HepG2 (cell line): ENCODE measurements around the gene MACROD2.

Source experiments
- BRF2 ChIP-seq: sonication (generic); formaldehyde crosslinking; IDR thresholded peaks from 2 replicates; pipeline ENCODE4 v1.8.1; 2022; ENCODE audit warnings: mild to moderate bottlenecking, missing genetic modification reagents
- CTCF ChIP-seq: sonication (generic); formaldehyde crosslinking; IDR thresholded peaks from 2 replicates; pipeline ENCODE4 v1.5.0; 2020; ENCODE audit warnings: mild to moderate bottlenecking, missing genetic modification reagents, moderate library complexity
- GABPA ChIP-seq, 2 experiments: IDR thresholded peaks; 2 replicates each; pipeline ENCODE4 v1.6.1; 2011 to 2016; ENCODE audit warnings: low read depth in 2 of 2, low read length in 1 of 2, missing biosample characterization in 1 of 2, missing genetic modification characterization in 1 of 2
- HOXA7 ChIP-seq: sonication (generic); formaldehyde crosslinking; IDR thresholded peaks from 2 replicates; pipeline ENCODE4 v1.8.1; 2022; ENCODE audit warnings: mild to moderate bottlenecking, missing genetic modification reagents, moderate library complexity
- IRF2 ChIP-seq: IDR thresholded peaks from 2 replicates; pipeline ENCODE4 v1.6.1; 2018; ENCODE audit warnings: missing genetic modification reagents, missing compliant biosample characterization
- JUNB ChIP-seq: sonication (generic); formaldehyde crosslinking; IDR thresholded peaks from 2 replicates; pipeline ENCODE4 v1.8.0; 2022; ENCODE audit warnings: missing genetic modification reagents, mild to moderate bottlenecking, borderline replicate concordance
- MXI1 ChIP-seq: IDR thresholded peaks from 3 replicates; pipeline ENCODE4 v1.6.1; 2012; ENCODE audit warnings: low read depth, low read length, inconsistent platforms, borderline replicate concordance
- POLR2A ChIP-seq, 2 experiments: IDR thresholded peaks; 2 replicates each; pipeline ENCODE4 v1.6.1; 2011; ENCODE audit warnings: low read depth in 2 of 2, low read length in 2 of 2, mild to moderate bottlenecking in 1 of 2, moderate library complexity in 1 of 2; ENCODE audit not compliant: insufficient read depth in 1 of 2
- ZBTB7A ChIP-seq: sonication (generic); formaldehyde crosslinking; IDR thresholded peaks from 2 replicates; pipeline ENCODE4 v1.8.0; 2022; ENCODE audit warnings: mild to moderate bottlenecking, missing genetic modification reagents
- ZC3H13 ChIP-seq: sonication (generic); formaldehyde crosslinking; IDR thresholded peaks from 2 replicates; pipeline ENCODE4 v1.8.1; 2023; ENCODE audit warnings: mild to moderate bottlenecking, missing genetic modification reagents, moderate library complexity
- ZC3H4 ChIP-seq: sonication (generic); formaldehyde crosslinking; IDR thresholded peaks from 2 replicates; pipeline ENCODE4 v1.4.0; 2020; ENCODE audit warnings: missing genetic modification reagents, borderline replicate concordance
- ZFP37 ChIP-seq: sonication (generic); formaldehyde crosslinking; IDR thresholded peaks from 2 replicates; pipeline ENCODE4 v1.4.0; 2020; ENCODE audit warnings: missing genetic modification reagents, borderline replicate concordance
- ZNF558 ChIP-seq: sonication (generic); formaldehyde crosslinking; IDR thresholded peaks from 2 replicates; pipeline ENCODE4 v1.9.0; 2022; ENCODE audit warnings: mild to moderate bottlenecking, missing genetic modification reagents, borderline replicate concordance

DNA sequence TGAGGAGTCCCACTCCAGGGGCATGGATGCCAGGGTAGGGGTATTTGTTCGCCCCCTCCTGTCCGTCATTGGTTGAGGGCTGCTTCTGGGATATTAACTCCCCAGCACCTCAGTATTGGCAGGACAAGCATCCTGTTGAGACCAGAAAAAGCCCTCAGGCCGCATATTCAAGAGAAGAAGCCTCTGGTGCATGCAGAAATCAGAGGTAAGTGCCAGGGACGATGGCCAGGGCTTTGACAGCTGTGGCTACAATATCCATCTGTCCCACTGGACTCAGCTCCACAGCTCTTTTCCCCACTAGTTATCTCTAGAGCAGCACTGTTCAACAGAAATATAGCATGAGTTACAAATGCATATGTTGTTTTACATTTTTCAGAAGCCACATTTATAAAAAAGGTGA, 1926.6 kb downstream of the MACROD2 start:
- TF ChIP-seq ZC3H4 (CRISPR knock-in tag) (no peak), ZC3H13 (CRISPR knock-in tag) (no peak), POLR2A (IDR thresholded peaks at IDR 0.05; ENCODE audit: insufficient read depth in 1 of 2, low read depth in 2 of 2, low read length in 2 of 2) (no peak), ZBTB7A (no peak), JUNB (CRISPR knock-in tag) (no peak), BRF2 (CRISPR knock-in tag) (no peak), GABPA (IDR thresholded peaks at IDR 0.05; ENCODE audit: low read depth, low read length) (no peak), GABPA (CRISPR knock-in tag; IDR thresholded peaks at IDR 0.05; ENCODE audit: low read depth) (no peak), IRF2 (CRISPR knock-in tag) (no peak), ZNF558 (no peak), MXI1 (no peak), CTCF (CRISPR knock-in tag) (no peak), HOXA7 (no peak), ZFP37 (no peak)
